EL (cell line): ENCODE results near the gene OR10H2.
"Not testable (repeated sequence)": the region's sequence is repeated elsewhere in the genome, so short reads cannot be mapped to it uniquely, and the experiment has no call there.

ENCODE experiments used
- DNase-seq: peaks from one replicate; pipeline ENCODE4 v3.0.0-alpha.2; 2016

Gene OR10H2

DNA sequence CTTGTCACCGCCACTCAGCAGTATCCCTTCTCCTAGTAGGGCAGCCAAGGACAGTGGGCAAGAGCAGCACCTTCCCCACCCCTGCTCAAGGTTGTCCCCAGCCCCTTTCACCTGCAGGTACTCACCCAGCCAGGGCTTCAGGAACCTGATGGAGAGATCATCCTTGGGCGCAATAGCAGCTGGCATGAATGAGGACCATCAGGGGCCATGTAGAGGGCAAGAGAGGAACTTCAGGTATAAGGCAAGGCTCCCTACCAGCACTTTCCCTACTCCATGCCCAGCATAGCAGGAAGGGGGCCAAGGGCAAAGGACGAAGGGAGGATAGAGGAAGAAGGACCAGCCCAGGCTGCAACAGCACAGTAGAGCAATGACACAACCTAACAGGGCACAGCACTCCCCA, 46.3 kb downstream of the OR10H2 start:
- not testable (repeated sequence) for DNase-seq

GRCh38 chr19:15775249-15775648, 47.4 kb downstream of the OR10H2 start:
- DNase-seq = no peak

GRCh38 chr19:15776264-15776663, 48.4 kb downstream of the OR10H2 start:
- no peak for DNase-seq

- DNase-seq = no peak
Measured at GRCh38 chr19:15776991-15777970, 49.5 kb downstream of the OR10H2 start.
